SK-N-SH treated with all-trans-retinoic acid at 6 μM for 48 hours (cell line): Measurements from ENCODE around the gene EXOSC2.

Experiments
- CSDC2 ChIP-seq: fragments of 250-450 bp; sonication (Bioruptor Pico); IDR thresholded peaks from 2 replicates; pipeline ENCODE4 v1.5.0; 2020; ENCODE audit warnings: mild to moderate bottlenecking, moderate library complexity
- CSRNP3 ChIP-seq: fragments of 250-450 bp; sonication (Bioruptor Pico); IDR thresholded peaks from 2 replicates; pipeline ENCODE4 v1.5.1; 2021; ENCODE audit warnings: mild to moderate bottlenecking, moderate library complexity
- ESRRG ChIP-seq: fragments of 250-450 bp; sonication (Bioruptor Pico); IDR thresholded peaks from 2 replicates; pipeline ENCODE4 v1.6.1; 2021; ENCODE audit warnings: mild to moderate bottlenecking
- OSR1 ChIP-seq: fragments of 250-450 bp; sonication (Bioruptor Pico); IDR thresholded peaks from 2 replicates; pipeline ENCODE4 v1.8.0; 2022; ENCODE audit warnings: moderate library complexity, mild to moderate bottlenecking, inconsistent platforms
- PATZ1 ChIP-seq: fragments of 250-450 bp; sonication (Bioruptor Pico); IDR thresholded peaks from 2 replicates; pipeline ENCODE4 v1.8.0; 2020; ENCODE audit warnings: mild to moderate bottlenecking, moderate library complexity, borderline replicate concordance
- PPARA ChIP-seq: fragments of 250-450 bp; sonication (Bioruptor Pico); IDR thresholded peaks from 2 replicates; pipeline ENCODE4 v1.5.0; 2020; ENCODE audit warnings: mild to moderate bottlenecking, borderline replicate concordance
- TCF4 ChIP-seq: fragments of 250-450 bp; sonication (Bioruptor Pico); IDR thresholded peaks from 2 replicates; pipeline ENCODE4 v1.8.0; 2021; ENCODE audit warnings: mild to moderate bottlenecking, moderate library complexity, borderline replicate concordance
- ZFP30 ChIP-seq: fragments of 450-650 bp; formaldehyde crosslinking; IDR thresholded peaks from 2 replicates; pipeline ENCODE4 v1.5.0; 2022; ENCODE audit warnings: mild to moderate bottlenecking, moderate library complexity
- ZNF565 ChIP-seq: fragments of 450-650 bp; formaldehyde crosslinking; conservative IDR thresholded peaks from 2 replicates; pipeline ENCODE4 v1.5.0; 2020; ENCODE audit warnings: low read depth, mild to moderate bottlenecking, moderate library complexity
- ZNF70 ChIP-seq: fragments of 450-650 bp; formaldehyde crosslinking; IDR thresholded peaks from 2 replicates; pipeline ENCODE4 v1.5.0; 2020; ENCODE audit warnings: mild to moderate bottlenecking, moderate library complexity

DNA sequence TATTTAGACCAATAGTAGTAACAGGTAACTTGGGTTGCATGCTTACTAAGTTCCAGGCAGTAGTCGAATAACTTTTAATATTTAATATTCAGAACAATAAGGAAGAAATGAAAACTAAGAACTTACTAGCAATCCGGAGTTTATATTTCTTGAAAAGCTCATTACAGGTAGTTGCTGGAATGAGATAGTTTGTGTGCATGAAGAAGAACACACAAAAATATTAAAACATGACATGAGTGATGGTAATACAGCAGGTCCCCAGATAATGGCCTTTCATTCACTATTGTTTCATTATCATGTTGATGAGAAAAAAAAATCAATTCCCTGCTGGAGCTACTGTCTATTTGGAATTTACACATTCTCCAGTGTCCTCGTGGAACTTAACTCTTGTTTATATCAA is 44.7 kb downstream of the EXOSC2 start:
- no peak for TF ChIP-seq OSR1 (CRISPR knock-in tag)
- TF ChIP-seq CSDC2 (CRISPR knock-in tag): no peak
- TF ChIP-seq PATZ1 (CRISPR knock-in tag): no peak
- TF ChIP-seq ZFP30 (CRISPR knock-in tag): no peak
- no peak for TF ChIP-seq PPARA (CRISPR knock-in tag)
- no peak for TF ChIP-seq CSRNP3 (CRISPR knock-in tag)
- TF ChIP-seq ZNF70 (CRISPR knock-in tag): no peak
- TF ChIP-seq ESRRG: no peak
- no peak for TF ChIP-seq TCF4 (CRISPR knock-in tag)
- no peak for TF ChIP-seq ZNF565
